HL-60 (cell line): ENCODE data around the gene CTIF.

ENCODE experiments used
- REST ChIP-seq: IDR thresholded peaks from 2 replicates; pipeline ENCODE4 v1.6.1; 2012; ENCODE audit warnings: low read depth; ENCODE audit not compliant: insufficient replicate concordance
- TF ChIP-seq, protein P1 (sequence below): IDR thresholded peaks from one replicate; pipeline ENCODE4 v1.5.1; 2011; ENCODE audit warnings: low read length, control low read depth, inconsistent platforms; ENCODE audit not compliant: insufficient read depth

- no peak for TF ChIP-seq REST
- TF ChIP-seq, protein P1, sequence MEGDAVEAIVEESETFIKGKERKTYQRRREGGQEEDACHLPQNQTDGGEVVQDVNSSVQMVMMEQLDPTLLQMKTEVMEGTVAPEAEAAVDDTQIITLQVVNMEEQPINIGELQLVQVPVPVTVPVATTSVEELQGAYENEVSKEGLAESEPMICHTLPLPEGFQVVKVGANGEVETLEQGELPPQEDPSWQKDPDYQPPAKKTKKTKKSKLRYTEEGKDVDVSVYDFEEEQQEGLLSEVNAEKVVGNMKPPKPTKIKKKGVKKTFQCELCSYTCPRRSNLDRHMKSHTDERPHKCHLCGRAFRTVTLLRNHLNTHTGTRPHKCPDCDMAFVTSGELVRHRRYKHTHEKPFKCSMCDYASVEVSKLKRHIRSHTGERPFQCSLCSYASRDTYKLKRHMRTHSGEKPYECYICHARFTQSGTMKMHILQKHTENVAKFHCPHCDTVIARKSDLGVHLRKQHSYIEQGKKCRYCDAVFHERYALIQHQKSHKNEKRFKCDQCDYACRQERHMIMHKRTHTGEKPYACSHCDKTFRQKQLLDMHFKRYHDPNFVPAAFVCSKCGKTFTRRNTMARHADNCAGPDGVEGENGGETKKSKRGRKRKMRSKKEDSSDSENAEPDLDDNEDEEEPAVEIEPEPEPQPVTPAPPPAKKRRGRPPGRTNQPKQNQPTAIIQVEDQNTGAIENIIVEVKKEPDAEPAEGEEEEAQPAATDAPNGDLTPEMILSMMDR = no peak
These were observed 347.1 kb downstream of the CTIF start for GRCh38 chr18:48885924-48886400.
